HEK293T (cell line): ENCODE results near the gene TLE1.

Experiments used
- BHLHE40 ChIP-seq: fragments of 450-650 bp; IDR thresholded peaks from 2 replicates; pipeline ENCODE4 v1.6.1; 2016; ENCODE audit warnings: mild to moderate bottlenecking, moderate library complexity, borderline replicate concordance
- CTBP1 ChIP-seq: fragments of 450-650 bp; IDR thresholded peaks from 2 replicates; pipeline ENCODE4 v1.6.1; 2016; ENCODE audit warnings: borderline replicate concordance
- ELF4 ChIP-seq: fragments of 450-650 bp; IDR thresholded peaks from 2 replicates; pipeline ENCODE4 v1.6.1; 2017; ENCODE audit warnings: antibody characterized with exemption
- FOXA1 ChIP-seq: fragments of 450-650 bp; IDR thresholded peaks from 2 replicates; pipeline ENCODE4 v1.6.1; 2016; ENCODE audit warnings: mild to moderate bottlenecking
- FOXM1 ChIP-seq: fragments of 450-650 bp; IDR thresholded peaks from 2 replicates; pipeline ENCODE4 v1.6.1; 2017; ENCODE audit warnings: mild to moderate bottlenecking, borderline replicate concordance
- L3MBTL2 ChIP-seq: fragments of 450-650 bp; conservative IDR thresholded peaks from 2 replicates; pipeline ENCODE4 v1.6.1; 2016; ENCODE audit warnings: mild to moderate bottlenecking
- NFRKB ChIP-seq: fragments of 450-650 bp; IDR thresholded peaks from 2 replicates; pipeline ENCODE4 v1.6.1; 2016; ENCODE audit warnings: mild to moderate bottlenecking, moderate library complexity
- SP1 ChIP-seq: fragments of 450-650 bp; IDR thresholded peaks from 2 replicates; pipeline ENCODE4 v1.6.1; 2017
- SUZ12 ChIP-seq: fragments of 450-650 bp; IDR thresholded peaks from 2 replicates; pipeline ENCODE4 v1.6.1; 2016; ENCODE audit warnings: mild to moderate bottlenecking
- TARDBP ChIP-seq: fragments of 450-650 bp; IDR thresholded peaks from 2 replicates; pipeline ENCODE4 v1.6.1; 2016
- ZNF384 ChIP-seq: fragments of 450-650 bp; IDR thresholded peaks from 2 replicates; pipeline ENCODE4 v1.6.1; 2016

DNA sequence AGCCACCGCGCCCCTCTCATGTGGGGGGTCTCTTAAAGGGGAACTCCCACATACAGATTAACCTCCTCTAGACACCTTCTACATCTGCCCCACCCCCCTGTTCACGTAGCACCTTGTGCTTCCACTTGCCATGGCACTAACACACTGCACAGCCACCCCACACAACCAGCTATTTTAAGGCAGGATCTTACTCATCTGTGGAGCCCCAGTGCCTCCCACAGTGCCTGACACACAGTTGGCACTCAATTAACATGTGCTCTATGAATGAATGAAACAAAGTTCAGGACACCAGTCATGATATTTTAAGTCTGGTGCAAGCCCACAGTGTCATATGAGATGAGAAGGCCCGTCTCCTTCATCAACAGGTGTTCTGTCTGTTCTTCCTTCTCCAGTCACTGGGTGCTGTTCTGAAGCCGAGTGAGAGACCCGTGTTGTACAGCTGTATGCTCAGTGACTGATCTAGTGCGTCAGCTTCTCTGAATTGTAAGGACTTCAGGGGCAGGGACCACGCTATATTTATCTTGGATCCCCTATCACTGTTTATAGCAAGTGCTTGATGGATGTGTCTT, 149.1 kb downstream of the TLE1 start:
- no peak for TF ChIP-seq BHLHE40
- TF ChIP-seq FOXA1: no peak
- TF ChIP-seq ZNF384: no peak
- TF ChIP-seq ELF4: no peak
- TF ChIP-seq L3MBTL2: no peak
- no peak for TF ChIP-seq SP1
- no peak for TF ChIP-seq CTBP1
- TF ChIP-seq SUZ12: no peak
- no peak for TF ChIP-seq FOXM1
- TF ChIP-seq TARDBP: no peak
- no peak for TF ChIP-seq NFRKB
